SW 1271 (cell line): ENCODE data around the gene MAT2A.

Source experiments
- DNase-seq, 2 experiments: peaks; one replicate each; lab custom pipeline; 2025; lab: John Stamatoyannopoulos, UW

The MAT2A gene

DNA sequence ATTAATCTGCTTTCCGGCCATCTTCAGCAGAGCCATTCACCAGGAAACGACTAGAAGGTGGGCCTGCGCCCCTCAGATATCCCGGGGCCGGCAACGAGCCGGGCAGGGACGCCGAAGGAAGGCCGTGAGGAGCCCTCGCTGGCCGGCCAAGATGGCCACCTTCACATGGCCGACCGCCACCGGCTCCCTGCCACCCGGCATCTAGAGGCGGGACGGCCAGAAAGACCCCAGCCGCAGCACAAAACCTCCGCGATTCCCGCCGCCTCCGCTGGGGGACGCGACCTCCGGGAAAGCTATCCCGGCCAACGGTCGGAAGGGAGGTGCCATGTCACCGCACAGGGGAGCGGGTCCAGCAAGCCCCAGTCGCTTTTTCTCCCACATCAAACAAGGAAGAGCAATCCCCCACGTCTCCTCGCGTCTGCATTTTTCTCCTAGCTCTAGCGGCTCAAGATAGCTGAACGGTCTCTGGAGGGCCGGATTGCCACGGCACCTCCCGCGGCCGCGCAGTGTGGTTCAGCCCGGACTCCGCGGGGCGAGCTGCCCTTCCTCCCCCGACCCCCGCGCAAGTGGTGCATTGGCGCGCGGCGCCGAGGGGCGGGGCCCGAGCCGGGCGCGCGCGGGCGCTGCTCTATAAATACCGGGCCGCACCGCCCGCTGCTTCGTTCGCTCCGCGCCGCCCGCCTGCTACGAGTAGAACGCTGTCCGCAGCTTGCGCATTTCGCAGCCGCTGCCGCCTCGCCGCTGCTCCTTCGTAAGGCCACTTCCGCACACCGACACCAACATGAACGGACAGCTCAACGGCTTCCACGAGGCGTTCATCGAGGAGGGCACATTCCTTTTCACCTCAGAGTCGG is at the start of gene MAT2A:
TSS of gene MAT2A (plus strand) at position 662 of the 854 bp plus-strand sequence. CDS start at position 782, 120 bp downstream.
- DNase-seq: peak; percentile 72 to 91

DNA sequence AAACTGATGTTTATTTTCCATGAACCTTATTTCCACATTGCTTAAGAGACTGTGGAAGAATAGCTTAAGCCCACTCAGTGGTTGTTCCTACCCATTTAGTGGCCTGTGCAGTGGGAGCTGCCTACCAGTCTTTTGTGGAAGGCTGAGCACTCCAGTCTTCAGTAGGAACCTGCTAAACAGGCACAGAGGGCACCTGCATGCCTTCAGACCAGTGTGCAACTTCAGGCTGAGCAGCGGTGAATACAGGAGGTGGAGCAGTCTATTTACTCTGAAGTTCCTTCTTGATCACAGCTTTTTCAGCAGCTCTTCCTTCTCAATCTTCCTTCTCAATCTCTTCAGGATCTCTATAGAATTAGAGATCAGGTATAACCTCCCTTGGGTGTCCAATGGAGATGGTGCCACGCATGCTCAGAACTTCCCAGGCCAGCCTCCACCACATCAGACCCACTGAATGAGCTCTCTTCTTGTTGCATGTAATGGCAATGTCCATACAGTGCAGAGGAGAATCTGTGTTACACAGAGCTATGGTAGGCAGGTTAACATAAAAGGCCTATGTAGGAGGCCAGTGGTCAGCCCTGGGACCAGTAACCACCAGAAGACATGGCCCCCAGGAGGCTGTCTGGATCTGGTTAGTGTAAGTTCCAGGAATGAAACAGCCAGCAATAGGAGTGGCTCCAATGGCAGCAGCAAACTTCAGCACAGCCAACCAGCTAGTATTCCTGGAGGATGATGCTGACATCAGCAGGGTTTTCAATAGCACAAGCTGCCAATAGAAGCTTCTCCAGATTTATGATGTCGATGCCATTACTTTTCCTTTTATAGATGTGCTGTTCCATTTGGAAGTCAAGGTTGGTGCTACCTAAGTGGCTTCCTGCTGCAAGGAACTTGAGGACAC is 47.9 kb upstream of the MAT2A start:
- no peak for DNase-seq

DNA sequence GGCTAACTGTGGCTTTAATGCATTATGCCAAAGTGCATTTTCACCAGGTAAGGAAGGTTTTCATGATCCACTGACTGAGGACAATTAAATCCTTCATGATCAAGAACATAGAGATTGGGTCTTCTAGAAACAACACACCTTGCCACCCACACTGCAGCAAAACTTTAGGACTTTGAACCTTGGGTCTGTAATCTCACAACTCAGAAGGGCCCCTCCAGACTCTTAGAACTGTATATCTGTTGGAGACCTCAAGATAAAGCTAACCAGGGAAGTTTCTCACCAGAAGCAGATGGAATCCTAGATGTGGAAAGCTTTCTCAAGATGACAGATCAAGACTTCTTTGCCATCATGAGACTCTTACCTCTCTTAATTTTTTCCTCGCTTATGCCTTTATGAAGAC is 42.5 kb upstream of the MAT2A start:
- DNase-seq: no peak

DNA sequence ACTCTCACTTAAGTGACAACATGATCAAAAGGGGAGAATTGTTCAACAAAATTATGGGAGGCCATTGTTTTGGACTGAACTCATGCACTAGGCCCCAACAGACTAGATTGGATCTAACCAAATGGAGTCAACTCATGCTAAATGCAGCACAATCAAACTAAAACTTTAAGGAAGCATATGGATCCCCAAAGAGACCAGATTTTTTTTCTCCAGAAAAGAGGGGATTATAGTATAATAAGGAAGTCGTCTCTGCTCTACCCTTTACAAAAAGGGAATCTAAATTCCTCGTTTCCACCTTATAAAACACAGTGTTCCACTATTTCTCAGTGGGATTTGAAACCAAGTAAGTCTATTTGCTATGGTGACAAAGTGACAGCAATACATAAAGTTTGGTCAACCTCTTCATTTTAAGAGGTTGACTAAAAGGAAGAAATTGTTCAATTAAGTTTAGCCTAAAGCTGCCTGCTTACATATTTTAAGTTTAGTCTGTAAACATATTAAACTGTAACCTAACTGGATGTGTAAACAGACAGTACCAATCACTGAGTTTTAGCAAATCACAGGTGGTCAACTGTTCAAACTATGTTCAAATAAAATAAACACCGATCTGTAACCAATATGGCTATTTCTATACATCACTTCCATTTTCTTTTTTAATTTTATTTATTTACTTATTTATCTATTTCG is 40.9 kb upstream of the MAT2A start:
- DNase-seq: no peak

DNA sequence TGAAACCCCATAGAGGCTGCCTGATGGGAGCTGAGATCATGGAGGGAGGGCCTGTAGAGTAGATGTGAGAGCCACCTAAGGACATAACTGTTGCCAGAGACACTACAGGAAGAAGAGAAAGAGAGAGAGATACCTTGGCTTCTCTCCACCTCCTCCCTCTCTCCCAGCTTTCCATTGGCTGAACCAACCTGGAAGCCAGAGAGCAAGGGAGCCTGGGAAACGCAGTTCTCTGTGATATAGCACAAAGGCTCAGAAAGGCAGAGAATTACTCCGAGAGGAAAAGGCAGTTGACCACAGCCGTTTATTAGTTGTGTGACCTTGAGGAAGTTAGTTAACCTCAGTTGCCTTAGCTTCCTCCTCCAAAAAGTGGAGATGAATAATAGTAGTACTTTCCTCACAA is 37.7 kb upstream of the MAT2A start:
- no peak for DNase-seq

DNA sequence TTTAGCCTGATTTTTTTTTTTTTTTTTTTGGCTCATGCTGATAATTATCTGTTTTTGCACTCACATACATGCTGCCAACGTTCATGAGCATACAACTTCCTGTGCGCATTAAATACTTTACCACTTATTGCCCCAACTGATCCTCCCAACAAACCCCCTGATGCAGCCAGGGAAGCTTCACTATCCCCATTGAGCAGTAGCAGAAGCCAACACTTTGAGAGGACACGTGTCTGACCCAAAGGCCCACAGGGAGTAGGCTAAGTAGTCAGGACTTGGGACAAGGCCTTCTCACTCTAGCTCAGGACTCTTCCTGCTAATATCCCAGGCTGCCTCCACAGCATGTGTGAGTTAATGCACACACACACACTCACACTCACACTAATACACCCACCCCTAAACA is 36.2 kb upstream of the MAT2A start:
- no peak for DNase-seq

DNA sequence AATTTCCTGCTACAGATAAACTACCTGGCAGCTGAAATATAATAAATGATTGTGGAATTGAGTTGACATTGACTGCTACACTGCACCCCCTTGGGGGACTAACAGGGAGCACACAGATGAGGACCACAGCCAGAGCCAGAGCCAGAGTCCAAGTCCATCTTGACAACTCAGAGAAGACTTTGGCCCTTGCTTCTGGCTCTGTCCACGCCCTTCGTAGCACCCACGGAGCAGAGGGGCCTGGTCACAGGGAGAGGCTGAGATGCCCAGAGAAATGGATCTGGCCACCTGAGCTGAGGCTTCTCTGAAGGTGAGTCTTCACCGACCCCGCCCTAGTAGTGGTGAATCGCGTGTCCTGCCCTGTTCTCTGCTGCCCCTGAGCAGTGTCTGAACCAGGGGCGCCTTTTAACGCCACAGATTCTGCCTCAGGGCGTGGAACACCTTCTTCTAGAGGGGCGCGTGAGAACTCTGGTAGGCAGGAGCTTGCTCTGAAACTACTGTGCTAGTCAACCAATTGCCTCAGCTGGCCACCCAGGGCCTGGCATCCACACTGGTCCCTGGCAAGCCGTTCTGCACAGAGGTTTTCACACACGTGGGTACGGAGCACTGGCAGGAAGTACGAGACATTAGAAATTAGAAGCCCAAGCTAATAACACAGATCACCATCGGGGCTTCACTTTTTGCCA is 35.7 kb upstream of the MAT2A start:
- DNase-seq: no peak

DNA sequence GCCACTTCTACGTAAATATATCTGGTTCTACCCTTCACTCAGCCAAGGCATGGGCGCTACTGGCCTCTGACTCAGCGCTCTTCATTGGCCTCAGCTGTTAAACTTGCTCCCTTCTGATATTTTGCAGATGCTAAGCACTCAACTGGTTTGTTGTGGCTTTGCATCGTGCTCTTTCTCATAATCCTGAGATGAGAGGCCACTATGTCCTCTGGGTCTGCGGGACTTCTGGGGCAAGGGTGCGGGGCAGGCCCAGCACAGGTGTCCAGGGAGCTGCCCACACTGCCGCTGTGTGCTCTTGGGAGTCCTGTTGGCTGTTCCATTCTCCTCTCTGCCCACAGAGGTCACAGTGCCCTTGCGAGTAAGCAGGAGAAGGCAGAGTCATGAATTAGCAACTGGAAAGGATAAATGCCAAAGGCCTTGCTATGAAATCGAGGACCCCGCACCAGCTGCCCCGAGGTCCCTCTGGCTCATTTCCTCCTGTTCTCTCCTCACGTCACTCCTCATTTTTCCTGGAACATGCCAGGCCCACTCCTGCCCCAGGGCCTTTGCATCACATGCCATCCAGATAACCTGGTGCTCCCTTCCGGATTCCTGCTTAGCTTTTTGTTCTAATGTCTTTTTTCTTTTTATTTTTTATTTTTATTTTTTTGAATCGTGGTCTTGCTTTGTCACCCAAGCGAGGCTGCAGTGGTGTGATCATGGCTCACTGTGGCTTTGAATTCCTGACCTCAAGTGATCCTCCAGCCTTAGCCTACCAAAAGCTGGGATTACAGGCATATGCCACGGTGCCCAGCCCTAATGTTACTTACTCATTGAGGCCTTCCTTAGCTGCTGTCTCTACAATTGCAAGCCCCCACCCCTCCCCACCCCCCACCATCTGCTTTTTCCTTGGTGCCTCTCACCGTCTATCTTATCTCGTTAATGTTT is 34.9 kb upstream of the MAT2A start:
- no peak for DNase-seq

DNA sequence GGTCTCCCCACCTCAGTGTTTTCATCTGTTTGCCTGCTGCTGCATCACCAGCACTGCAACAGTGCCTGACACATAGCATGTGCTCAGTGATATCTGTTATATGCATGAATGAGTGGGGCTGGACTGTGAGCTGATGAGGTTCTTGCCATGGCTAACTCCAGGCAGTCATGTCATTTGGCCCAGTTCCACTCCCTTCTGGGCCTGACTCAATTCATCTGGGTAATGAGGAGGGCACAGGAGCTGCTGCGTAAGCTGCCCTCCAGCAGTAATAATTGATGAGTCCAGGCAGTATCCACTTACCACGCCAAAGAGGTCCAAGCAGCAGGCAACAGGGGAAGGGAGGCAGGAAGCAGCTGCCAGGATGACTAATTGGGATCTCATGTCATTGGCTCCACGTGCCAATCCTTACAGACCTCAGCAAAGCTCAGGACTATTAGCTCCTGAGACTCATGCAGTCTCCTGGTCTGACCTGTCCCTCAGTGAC is 34.1 kb upstream of the MAT2A start:
- peak; percentile 65 to 88 for DNase-seq

DNA sequence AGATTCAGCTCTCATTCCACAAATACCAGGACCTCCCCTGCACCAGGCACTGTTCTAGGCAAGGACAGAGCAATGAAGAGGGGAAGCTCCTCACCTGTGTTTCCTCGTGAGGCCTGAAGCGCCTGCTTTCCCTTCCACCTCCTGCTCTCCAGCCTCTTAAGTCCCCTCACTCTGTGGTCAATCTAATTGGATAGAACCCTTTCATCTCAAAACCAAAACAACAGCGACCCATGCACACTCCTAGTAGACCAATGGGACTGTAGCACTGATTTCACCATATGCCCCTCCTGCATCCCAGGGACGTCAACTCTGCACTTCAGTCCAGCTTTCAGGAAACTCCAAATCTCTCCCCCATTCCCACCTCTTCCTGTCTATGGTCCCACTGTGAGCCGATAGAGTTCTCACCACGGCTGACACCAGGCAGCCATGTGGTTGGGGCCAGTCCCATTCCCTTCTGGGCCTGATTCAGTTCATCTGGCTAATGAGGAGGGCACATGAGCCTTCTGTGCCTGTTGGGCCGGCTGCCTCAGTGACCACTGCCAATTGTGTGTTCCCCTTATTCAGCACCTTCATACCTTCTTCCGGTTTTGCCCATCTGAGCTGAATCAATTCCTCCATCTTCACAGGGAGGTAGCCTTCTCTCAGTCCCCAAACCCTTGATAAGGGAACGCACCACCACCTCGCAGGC is 33.3 kb upstream of the MAT2A start:
- no peak for DNase-seq

DNA sequence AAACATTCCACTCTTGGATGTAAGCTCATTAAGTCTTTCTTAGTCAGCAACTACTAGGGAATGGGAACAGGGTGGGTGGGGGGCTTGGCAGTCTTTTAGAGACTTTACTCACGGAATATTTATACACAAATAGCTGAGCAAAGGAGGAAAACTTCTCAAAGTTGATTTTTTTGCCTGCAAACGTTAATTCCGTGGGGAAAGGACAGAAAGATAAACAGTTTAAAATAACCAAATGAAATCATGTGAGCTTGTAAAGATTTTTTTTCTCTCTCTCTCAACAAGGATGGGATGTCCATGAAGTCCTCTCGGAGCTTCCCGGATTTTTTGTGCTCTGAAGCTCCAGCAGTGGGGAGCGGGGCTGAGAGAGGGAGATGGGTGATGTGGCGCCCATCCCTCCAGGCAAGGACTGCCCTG is 32.2 kb upstream of the MAT2A start:
- no peak for DNase-seq

DNA sequence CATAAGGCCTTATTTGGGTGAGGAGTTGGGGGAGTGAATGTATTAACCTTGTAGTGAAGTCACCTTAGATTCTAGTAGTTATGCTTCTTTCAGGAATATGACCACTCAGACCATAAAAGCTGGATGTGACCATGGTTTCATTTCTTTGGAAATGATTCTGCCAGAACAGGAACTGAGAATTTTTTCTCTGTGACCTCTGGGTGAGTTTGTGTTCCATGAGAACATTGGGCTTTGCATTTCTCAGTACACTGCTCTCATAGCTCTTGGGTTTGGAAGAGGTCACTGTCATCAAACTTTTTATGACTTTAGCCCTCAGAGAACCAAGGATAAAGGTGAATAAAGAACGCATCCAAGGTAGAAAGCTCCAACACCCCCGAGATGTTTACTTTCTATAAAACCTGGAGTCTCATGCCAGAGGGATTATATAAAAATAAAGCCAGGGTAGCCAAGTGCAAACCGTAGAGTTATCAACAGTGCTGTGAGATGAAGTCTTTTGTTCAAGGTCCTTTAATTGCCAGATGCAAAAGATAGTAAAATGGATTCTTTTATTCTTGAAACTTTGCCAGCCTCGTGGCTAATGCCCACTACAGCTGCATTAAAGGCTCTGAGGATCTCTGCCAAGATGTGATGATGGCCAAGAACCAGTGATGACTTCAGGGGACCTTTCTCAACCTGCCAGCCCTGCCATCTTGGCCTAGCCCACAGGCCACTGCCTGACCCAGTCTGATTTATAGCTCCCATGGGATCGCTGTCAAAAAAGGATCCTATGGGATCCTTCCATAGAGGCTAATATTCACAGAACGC is 27.8 kb upstream of the MAT2A start:
- DNase-seq: no peak

DNA sequence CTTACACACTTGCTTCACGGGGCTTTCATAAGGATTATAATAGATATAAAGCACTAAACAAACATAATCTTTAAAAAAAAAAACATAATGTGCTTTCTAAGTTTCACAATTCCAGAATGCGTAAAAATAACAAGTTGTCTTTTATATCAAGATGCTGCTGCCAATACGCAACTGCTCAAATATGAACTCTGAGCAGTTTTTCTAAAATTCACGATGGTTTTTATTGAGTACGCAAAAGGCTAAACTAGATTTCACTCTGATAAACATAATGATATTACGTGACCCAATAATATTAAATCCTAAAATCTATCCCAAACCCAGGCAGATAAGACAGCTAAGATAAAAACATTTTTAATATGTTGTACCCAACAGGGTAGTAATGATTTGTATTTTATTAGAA is 24.6 kb upstream of the MAT2A start:
- DNase-seq: no peak

DNA sequence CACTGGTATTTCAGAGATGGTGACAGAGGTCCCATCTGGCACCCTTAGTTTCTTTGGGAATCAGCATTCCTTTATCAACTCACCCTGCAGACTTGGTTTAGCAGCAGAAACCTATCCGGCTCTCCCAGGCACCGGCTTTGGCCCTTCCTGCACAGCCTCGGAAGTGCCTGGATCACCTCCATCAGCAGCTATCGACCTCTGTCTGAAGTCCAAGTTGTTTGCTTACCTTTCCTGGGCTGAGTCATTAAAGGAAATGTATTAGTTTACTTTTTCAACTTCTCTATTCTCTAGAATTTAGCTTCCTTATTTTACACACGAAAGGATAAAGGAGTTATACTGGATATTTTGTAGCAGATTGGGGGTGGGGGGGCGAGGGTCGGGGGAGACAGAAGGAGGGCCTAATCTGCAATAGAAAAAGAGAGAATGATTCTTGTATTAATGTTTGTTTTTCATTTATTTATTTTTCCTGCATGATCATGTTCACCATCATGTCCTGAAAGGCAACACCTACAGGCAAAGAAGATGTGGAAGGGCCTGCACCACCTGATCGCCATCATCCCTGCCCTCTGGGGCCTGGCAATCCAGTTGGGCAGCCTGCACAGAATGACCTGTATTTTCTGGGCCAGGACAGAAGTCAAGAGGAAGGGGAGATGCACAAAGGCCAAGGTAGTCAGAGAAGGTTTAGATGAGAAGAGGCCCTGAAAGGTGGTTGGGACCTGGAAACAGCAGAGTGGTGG is 22.1 kb upstream of the MAT2A start:
- no peak for DNase-seq

DNA sequence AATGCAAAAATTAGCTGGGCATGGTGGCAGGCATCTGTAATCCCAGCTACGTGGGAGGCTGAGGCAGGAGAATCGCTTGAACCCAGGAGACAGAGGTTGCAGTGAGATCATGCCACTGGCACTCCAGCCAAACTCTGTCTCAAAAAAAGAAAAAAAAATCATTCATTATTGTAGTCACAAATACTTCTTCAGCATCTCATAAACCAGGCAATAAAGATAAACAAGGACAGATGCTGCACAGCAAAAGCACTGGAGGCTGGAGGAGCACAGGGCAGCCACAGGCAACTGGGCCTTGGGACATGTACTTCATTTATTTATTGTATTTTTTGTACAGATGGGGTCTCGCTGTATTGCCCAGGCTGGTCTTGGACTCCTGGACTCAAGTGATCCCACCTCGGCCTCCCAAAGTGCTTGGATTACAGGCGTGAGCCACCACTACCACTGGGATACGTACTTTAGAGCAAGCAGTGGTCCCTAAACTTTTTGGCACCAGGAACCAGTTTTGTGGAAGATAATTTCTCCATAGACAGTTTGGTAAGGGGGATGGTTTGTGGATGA is 16.8 kb upstream of the MAT2A start:
- DNase-seq: no peak

DNA sequence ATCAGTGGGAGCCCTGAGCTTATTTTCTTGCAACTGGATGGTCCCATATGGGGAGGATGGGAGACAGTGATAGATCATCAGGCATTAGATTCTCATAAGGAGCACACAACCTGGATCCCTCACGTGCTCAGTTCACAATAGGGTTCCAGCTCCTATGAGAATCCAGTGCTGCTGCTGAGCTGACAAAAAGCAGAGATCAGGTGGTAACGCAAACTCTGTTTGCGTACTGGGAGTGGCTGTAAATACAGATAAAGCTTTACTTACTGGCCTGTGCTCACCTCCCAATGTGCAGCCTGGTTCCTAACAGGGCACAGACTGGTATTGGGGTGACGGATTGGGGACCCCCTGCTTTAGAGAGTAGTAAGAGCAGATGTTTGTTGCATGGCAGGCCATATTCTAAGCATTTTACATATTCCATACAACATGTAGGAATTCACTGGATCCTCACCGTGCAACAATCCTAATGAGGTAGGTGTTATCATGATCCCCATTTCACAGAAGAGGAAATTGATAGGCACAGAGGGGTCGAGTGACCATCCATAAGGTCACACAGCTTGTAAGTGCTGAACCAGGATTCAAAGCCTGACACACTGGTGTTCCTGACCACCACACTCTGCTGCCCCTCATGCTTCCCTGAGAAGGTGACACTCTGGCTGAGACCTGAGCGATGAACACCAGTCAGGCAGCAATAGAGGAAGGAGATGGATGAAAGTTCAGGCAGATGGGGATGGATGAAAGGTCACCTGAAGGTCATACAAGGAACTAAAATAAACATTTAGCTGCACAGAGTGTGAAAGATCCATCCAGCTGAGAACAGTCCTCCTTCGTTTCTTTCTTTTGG is 15.7 kb upstream of the MAT2A start:
- no peak for DNase-seq

DNA sequence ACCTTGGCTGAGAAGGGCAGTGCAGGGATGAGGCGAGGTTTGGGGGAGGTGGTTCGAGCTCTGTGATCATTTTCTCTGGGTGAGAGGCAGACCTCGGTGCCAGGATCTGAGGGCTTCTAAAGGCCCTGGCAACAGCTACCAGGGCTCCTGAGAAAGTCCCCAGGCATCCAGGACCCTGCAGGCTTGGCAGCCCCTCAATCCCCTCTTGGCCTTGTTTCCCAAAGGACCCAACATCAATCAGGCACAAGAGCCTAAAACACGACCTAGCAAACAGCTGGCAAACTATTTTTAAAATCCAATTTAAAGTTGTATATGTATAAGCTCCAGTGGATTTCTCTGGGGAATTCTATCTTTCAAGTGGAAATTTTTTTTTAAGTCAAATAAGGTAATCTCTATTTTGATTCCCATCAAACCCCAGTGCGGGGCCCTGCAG is 15.0 kb upstream of the MAT2A start:
- no peak for DNase-seq
